Measurements from ENCODE around the gene GJA8. TPM values are rescaled to one million over a fixed set of nuclear protein-coding genes. Genes with fewer than 3 reads are reported as not detected.
"Not testable (repeated sequence)": the region's sequence is repeated elsewhere in the genome, so short reads cannot be mapped to it uniquely, and the experiment has no call there.

GJA8 gene
- polyA plus RNA-seq, result not detected

DNA sequence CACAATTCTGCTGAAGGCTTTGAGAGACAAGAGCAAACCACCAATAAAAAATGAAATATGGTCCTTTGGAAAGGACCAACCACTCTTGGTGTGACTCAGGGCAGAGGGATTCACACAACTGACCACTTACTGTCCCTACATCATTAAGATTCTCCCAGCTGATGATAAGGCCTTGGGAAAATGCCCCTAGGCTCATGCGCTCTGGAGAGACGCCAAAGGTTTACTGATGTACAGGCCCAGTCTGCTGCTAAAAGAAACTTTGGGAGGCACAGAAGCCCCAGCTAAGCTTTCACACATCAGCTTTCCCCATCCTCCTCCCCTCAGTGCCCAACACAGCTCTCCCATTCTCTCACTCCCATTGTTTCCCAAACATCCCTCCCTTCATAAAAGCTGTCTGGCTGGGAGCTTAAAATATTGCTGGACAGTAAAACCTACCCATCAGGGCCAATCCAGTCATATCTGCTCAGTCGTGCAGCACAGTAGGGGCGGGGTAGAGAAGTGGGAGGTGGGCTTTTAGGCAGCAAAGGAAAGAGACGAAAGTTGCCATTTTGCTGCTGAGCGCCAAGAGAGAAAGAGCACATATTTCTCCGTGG is at the start of gene GJA8:
Gene GJA8 (plus strand): TSS at position 543 of the 593 bp plus-strand sequence. CDS start 5,161 bp downstream, outside the sequence.
- 80 to 86% methylated on average over 7 of the region's 7 CpGs for WGBS, 2 donors
- H3K27ac ChIP-seq (ENCODE audit: low read depth in 2 of 2, low read length in 1 of 2), result no peak within 1 kb of the TSS
- H3K4me3 ChIP-seq (ENCODE audit: low read depth in 1 of 2, low read length in 2 of 2), result no peak within 1 kb of the TSS
- H3K27me3 ChIP-seq (ENCODE audit: control insufficient read depth in 1 of 2, insufficient read depth in 2 of 2, low read length in 2 of 2), result no peaks in the 10 kb centered on the region
- no peaks in the 10 kb centered on the region for H3K9me3 ChIP-seq (ENCODE audit: control insufficient read depth in 2 of 2, insufficient read depth in 1 of 2, low read depth in 1 of 2, low read length in 1 of 2)
- no peaks in the 10 kb centered on the region for H3K36me3 ChIP-seq (ENCODE audit: control insufficient read depth in 2 of 2, insufficient read depth in 2 of 2, low read length in 1 of 2)
- peaks cover 0 to 1% of the 10 kb centered on the region in 2 donors for H3K4me1 ChIP-seq (ENCODE audit: control insufficient read depth in 2 of 2, insufficient read depth in 2 of 2, low read length in 1 of 2)

DNA sequence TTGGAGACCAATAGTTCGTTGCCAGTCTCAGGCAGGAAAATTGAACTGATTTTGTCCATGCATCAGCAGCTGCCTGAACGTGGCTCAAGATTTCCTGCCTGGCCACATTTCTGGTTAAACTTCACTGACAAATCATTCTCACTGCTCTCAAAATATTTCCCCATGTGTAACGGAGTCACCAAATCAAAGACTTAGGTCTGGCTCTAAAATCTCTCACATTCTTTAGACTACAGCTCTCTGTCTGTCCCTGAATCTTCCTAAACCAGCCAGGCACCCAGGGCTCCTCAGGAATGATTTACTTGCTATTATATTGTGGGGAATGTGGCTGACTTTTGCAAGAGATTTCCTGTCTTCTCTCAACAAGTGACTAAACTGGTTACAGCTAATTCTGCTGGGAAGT is 49.2 kb upstream of the GJA8 start:
- Histone ChIP-seq H3K36me3 (ENCODE audit: control insufficient read depth in 2 of 2, insufficient read depth in 2 of 2, low read length in 1 of 2) (no peaks in the 10 kb centered on the region), H3K4me1 (ENCODE audit: control insufficient read depth in 2 of 2, insufficient read depth in 2 of 2, low read length in 1 of 2) (no peaks in the 10 kb centered on the region), H3K27ac (ENCODE audit: low read depth in 2 of 2, low read length in 1 of 2) (no peak overlapping the region), H3K9me3 (ENCODE audit: control insufficient read depth in 2 of 2, insufficient read depth in 1 of 2, low read depth in 1 of 2, low read length in 1 of 2) (no peaks in the 10 kb centered on the region), H3K27me3 (ENCODE audit: control insufficient read depth in 1 of 2, insufficient read depth in 2 of 2, low read length in 2 of 2) (no peaks in the 10 kb centered on the region), H3K4me3 (ENCODE audit: low read depth in 1 of 2, low read length in 2 of 2) (no peak overlapping the region)
- 43 to 45% methylated on average over 3 of the region's 3 CpGs for WGBS, 2 donors

DNA sequence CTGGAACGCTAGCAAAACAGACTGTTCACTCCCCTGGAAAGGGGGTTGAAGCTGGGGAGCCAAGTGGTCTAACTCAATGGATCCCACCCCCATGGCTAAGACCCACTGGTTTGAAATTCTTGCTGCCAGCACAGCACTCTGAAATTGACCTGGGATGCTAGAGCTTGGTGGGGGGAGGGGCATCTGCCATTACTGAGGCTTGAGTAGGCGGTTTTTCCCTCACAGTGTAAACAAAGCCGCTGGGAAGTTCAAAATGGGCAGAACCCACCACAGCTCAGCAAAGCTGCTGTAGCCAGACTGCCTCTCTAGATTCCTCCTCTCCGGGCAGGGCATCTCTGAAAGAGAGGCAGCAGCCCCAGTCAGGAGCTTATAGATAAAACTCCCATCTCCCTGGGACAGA is 47.6 kb upstream of the GJA8 start:
- H3K4me1 ChIP-seq (ENCODE audit: control insufficient read depth in 2 of 2, insufficient read depth in 2 of 2, low read length in 1 of 2); H3K27me3 ChIP-seq (ENCODE audit: control insufficient read depth in 1 of 2, insufficient read depth in 2 of 2, low read length in 2 of 2); H3K4me3 ChIP-seq (ENCODE audit: low read depth in 1 of 2, low read length in 2 of 2); H3K36me3 ChIP-seq (ENCODE audit: control insufficient read depth in 2 of 2, insufficient read depth in 2 of 2, low read length in 1 of 2); H3K27ac ChIP-seq (ENCODE audit: low read depth in 2 of 2, low read length in 1 of 2); H3K9me3 ChIP-seq (ENCODE audit: control insufficient read depth in 2 of 2, insufficient read depth in 1 of 2, low read depth in 1 of 2, low read length in 1 of 2): not testable (repeated sequence)
- WGBS, 2 donors, result 57 to 63% methylated on average over 4 of the region's 4 CpGs

DNA sequence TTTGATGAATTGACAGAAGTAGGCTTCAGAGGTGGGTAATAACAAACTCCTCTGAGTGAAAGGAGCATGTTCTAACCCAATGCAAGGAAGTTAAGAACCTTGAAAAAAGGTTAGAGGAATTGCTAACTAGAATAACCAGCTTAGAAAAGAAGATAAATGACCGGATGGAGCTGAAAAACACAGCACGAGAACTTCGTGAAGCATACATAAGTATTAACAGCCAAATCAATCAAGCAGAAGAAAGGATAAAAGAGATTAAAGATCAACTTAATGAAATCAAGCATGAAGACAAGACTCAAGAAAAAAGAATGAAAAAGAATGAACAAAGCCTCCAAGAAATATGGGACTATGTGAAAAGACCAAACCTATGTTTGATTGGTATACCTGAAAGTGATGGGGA is 46.6 kb upstream of the GJA8 start:
- H3K4me1 ChIP-seq (ENCODE audit: control insufficient read depth in 2 of 2, insufficient read depth in 2 of 2, low read length in 1 of 2); H3K27ac ChIP-seq (ENCODE audit: low read depth in 2 of 2, low read length in 1 of 2): not testable (repeated sequence)
- WGBS, 2 donors, result 61 to 79% methylated on average over 3 of the region's 3 CpGs

DNA sequence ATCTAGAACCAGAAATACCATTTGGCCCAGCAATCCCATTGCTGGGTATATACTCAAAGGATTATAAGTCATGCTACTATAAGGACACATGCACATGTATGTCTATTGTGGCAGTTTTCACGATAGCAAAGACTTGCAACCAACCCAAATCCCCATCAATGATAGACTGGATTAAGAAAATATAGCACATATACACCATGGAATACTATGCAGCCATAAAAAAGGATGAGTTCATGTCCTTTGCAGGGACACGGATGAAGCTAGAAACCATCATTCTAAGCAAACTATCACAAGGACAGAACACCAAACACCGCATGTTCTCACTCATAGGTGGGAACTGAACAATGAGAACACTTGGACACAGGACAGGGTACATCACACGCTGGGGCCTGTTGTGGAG is 35.4 kb upstream of the GJA8 start:
- not testable (repeated sequence) for H3K27ac ChIP-seq (ENCODE audit: low read depth in 2 of 2, low read length in 1 of 2); H3K4me1 ChIP-seq (ENCODE audit: control insufficient read depth in 2 of 2, insufficient read depth in 2 of 2, low read length in 1 of 2); H3K27me3 ChIP-seq (ENCODE audit: control insufficient read depth in 1 of 2, insufficient read depth in 2 of 2, low read length in 2 of 2); H3K36me3 ChIP-seq (ENCODE audit: control insufficient read depth in 2 of 2, insufficient read depth in 2 of 2, low read length in 1 of 2); H3K4me3 ChIP-seq (ENCODE audit: low read depth in 1 of 2, low read length in 2 of 2); H3K9me3 ChIP-seq (ENCODE audit: control insufficient read depth in 2 of 2, insufficient read depth in 1 of 2, low read depth in 1 of 2, low read length in 1 of 2)
- 90 to 92% methylated on average over 4 of the region's 4 CpGs for WGBS, 2 donors

More for the DNA sequence above, 46.6 kb upstream of the GJA8 start:
- H3K27me3 ChIP-seq (ENCODE audit: control insufficient read depth in 1 of 2, insufficient read depth in 2 of 2, low read length in 2 of 2); H3K36me3 ChIP-seq (ENCODE audit: control insufficient read depth in 2 of 2, insufficient read depth in 2 of 2, low read length in 1 of 2); H3K4me3 ChIP-seq (ENCODE audit: low read depth in 1 of 2, low read length in 2 of 2); H3K9me3 ChIP-seq (ENCODE audit: control insufficient read depth in 2 of 2, insufficient read depth in 1 of 2, low read depth in 1 of 2, low read length in 1 of 2): not testable (repeated sequence)

DNA sequence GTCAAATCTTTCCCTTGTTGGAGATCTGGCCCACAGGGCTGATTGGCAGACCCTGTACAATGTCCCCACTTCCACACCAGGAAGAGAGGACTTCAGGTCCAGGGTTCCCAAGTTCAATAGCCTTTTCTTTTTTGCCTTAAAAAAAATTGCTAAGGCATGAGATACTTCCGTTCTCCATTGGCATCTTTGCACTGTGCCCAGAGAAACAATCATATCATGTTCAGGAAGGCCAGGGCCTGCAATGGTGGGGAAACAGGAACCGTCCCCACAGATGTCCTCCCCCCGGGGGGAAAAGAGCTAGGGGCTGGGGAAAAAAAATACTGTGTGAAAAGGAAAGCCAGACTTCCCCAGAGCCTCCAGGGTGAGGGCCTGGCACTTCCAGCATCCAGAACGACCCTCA is 24.6 kb upstream of the GJA8 start:
- Histone ChIP-seq H3K27ac (ENCODE audit: low read depth in 2 of 2, low read length in 1 of 2) (no peak overlapping the region), H3K4me1 (ENCODE audit: control insufficient read depth in 2 of 2, insufficient read depth in 2 of 2, low read length in 1 of 2) (no peaks in the 10 kb centered on the region), H3K36me3 (ENCODE audit: control insufficient read depth in 2 of 2, insufficient read depth in 2 of 2, low read length in 1 of 2) (no peaks in the 10 kb centered on the region), H3K4me3 (ENCODE audit: low read depth in 1 of 2, low read length in 2 of 2) (no peak overlapping the region), H3K9me3 (ENCODE audit: control insufficient read depth in 2 of 2, insufficient read depth in 1 of 2, low read depth in 1 of 2, low read length in 1 of 2) (no peaks in the 10 kb centered on the region), H3K27me3 (ENCODE audit: control insufficient read depth in 1 of 2, insufficient read depth in 2 of 2, low read length in 2 of 2) (no peaks in the 10 kb centered on the region)
- 66 to 71% methylated on average over 4 of the region's 4 CpGs for WGBS, 2 donors

DNA sequence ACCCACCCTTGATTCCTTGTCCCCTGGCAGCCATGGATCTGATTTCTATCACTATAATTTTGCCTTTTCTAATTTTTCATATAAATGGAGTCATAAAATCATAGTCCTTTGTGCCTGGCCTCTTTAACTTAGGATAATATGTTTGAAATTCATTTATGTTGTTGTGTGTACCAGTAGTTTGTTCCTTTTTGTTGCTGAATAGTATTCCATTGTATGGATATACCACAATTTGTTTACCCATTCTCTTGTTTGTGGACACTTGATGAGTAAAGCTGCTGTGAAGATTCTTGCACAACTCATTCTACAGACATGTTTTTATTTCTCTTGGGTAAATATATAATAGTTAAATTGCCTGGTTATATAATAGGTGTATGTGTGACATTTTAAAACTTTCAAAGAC is 22.7 kb upstream of the GJA8 start:
- H3K36me3 ChIP-seq (ENCODE audit: control insufficient read depth in 2 of 2, insufficient read depth in 2 of 2, low read length in 1 of 2), result no peaks in the 10 kb centered on the region
- H3K27me3 ChIP-seq (ENCODE audit: control insufficient read depth in 1 of 2, insufficient read depth in 2 of 2, low read length in 2 of 2), result no peaks in the 10 kb centered on the region
- no peak overlapping the region for H3K27ac ChIP-seq (ENCODE audit: low read depth in 2 of 2, low read length in 1 of 2)
- no peak overlapping the region for H3K4me3 ChIP-seq (ENCODE audit: low read depth in 1 of 2, low read length in 2 of 2)
- H3K9me3 ChIP-seq (ENCODE audit: control insufficient read depth in 2 of 2, insufficient read depth in 1 of 2, low read depth in 1 of 2, low read length in 1 of 2), result no peaks in the 10 kb centered on the region
- no peaks in the 10 kb centered on the region for H3K4me1 ChIP-seq (ENCODE audit: control insufficient read depth in 2 of 2, insufficient read depth in 2 of 2, low read length in 1 of 2)

DNA sequence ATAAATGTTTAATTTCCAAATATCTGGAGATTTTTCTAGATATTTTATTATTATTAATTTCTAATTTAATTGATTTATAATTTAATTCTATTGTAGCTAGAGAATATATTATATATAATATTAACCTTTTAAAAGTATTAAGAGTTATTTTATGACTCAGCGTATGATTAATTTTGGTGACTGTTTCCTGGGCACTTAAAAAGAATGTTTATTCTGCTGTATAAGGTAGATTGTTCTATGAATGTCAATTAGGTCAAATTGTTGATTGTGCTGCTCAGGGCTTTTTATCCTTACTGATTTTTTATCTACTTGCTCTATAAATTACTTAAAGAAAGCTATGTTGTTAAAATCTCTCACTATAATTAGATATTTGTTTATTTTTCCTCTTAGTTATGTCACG is 20.1 kb upstream of the GJA8 start:
- no peak overlapping the region for H3K4me3 ChIP-seq (ENCODE audit: low read depth in 1 of 2, low read length in 2 of 2)
- H3K27me3 ChIP-seq (ENCODE audit: control insufficient read depth in 1 of 2, insufficient read depth in 2 of 2, low read length in 2 of 2), result no peaks in the 10 kb centered on the region
- H3K27ac ChIP-seq (ENCODE audit: low read depth in 2 of 2, low read length in 1 of 2), result no peak overlapping the region
- WGBS, 2 donors, result 64 to 73% methylated on average over 2 of the region's 2 CpGs
- H3K36me3 ChIP-seq (ENCODE audit: control insufficient read depth in 2 of 2, insufficient read depth in 2 of 2, low read length in 1 of 2), result no peaks in the 10 kb centered on the region
- H3K9me3 ChIP-seq (ENCODE audit: control insufficient read depth in 2 of 2, insufficient read depth in 1 of 2, low read depth in 1 of 2, low read length in 1 of 2), result no peaks in the 10 kb centered on the region
- no peaks in the 10 kb centered on the region for H3K4me1 ChIP-seq (ENCODE audit: control insufficient read depth in 2 of 2, insufficient read depth in 2 of 2, low read length in 1 of 2)

DNA sequence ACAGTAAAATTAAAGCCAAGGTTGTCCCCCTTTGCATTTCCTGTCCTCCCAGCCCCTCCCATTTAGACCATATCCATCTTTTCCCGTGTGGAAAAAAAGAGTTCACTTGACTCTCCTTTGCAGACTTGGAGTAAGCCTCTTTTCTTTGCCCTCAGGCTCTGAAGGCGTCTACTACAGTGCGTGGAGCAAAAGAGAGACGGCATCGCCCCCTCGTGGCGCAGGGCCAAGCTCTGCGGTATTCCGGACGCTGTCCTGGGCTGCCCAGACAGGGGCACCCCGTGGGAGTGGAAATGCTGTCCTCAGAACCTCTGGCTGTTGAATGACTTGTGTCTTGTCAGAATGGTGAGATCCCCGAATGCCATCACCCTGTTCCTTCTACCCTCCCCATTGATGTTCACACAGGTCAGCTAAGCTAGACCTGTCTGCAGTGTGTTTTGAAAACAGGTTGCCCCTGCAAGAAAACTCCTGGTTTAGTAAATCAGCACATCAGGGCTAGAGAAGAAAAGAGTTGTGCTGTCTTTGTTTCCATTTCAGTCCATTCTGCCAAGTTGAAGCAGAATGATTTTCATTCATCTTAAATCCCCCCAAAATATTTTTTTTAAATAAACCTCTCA is 12.3 kb upstream of the GJA8 start:
- Histone ChIP-seq H3K4me1 (ENCODE audit: control insufficient read depth in 2 of 2, insufficient read depth in 2 of 2, low read length in 1 of 2) (no peaks in the 10 kb centered on the region), H3K4me3 (ENCODE audit: low read depth in 1 of 2, low read length in 2 of 2) (no peak overlapping the region), H3K27ac (ENCODE audit: low read depth in 2 of 2, low read length in 1 of 2) (no peak overlapping the region), H3K27me3 (ENCODE audit: control insufficient read depth in 1 of 2, insufficient read depth in 2 of 2, low read length in 2 of 2) (no peaks in the 10 kb centered on the region), H3K9me3 (ENCODE audit: control insufficient read depth in 2 of 2, insufficient read depth in 1 of 2, low read depth in 1 of 2, low read length in 1 of 2) (no peaks in the 10 kb centered on the region), H3K36me3 (ENCODE audit: control insufficient read depth in 2 of 2, insufficient read depth in 2 of 2, low read length in 1 of 2) (no peaks in the 10 kb centered on the region)
- WGBS, 2 donors, result 10 to 14% methylated on average over 12 of the region's 12 CpGs

DNA sequence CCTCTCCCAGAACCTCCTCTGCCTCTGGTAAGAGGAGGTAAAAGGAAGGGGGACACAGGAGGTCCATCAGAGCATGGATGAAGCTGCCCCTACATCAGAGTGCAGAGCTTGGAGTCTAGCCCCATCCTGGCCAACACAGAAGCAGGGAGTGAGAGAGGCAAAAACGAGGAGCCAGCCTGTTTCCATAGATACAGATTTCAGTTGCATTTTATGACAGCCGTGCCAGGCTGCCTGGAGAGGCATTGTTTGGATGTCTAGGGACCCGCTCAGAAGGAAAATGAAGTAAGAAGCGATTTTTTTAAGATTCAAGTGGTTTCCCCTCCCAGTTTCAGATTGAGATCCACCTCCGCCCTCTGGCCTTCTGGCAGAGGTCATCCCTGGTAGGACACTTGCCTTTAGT is 11.5 kb upstream of the GJA8 start:
- no peaks in the 10 kb centered on the region for H3K27me3 ChIP-seq (ENCODE audit: control insufficient read depth in 1 of 2, insufficient read depth in 2 of 2, low read length in 2 of 2)

More for the DNA sequence above, 11.5 kb upstream of the GJA8 start:
- Histone ChIP-seq H3K4me1 (ENCODE audit: control insufficient read depth in 2 of 2, insufficient read depth in 2 of 2, low read length in 1 of 2) (no peaks in the 10 kb centered on the region), H3K27ac (ENCODE audit: low read depth in 2 of 2, low read length in 1 of 2) (no peak overlapping the region), H3K4me3 (ENCODE audit: low read depth in 1 of 2, low read length in 2 of 2) (no peak overlapping the region), H3K9me3 (ENCODE audit: control insufficient read depth in 2 of 2, insufficient read depth in 1 of 2, low read depth in 1 of 2, low read length in 1 of 2) (no peaks in the 10 kb centered on the region), H3K36me3 (ENCODE audit: control insufficient read depth in 2 of 2, insufficient read depth in 2 of 2, low read length in 1 of 2) (no peaks in the 10 kb centered on the region)
- 79 to 82% methylated on average over 5 of the region's 5 CpGs for WGBS, 2 donors

All from esophagus (tissue), 2 donors.